Thymus (tissue), 11 donors: ENCODE measurements around the gene GAK. TPM values are rescaled to one million over a fixed set of nuclear protein-coding genes. Genes with fewer than 3 reads are reported as not detected.

Experiments used
- DNase-seq, 9 donors: peaks; one replicate each; pipeline ENCODE4 v3.0.0-alpha.2; 2013; ENCODE audit warnings: low spot score in 9 of 9, low read depth in 6 of 9, missing footprints in 1 of 9
- H3K27ac ChIP-seq, 2 donors: one replicate each; pipeline ENCODE4 v1.5.1; 2013; ENCODE audit warnings: control low read depth in 1 of 2, low read depth in 1 of 2, low read length in 1 of 2, mild to moderate bottlenecking in 1 of 2, moderate library complexity in 1 of 2
- H3K27me3 ChIP-seq, 2 donors: one replicate each; pipeline ENCODE4 v1.5.1; 2013; ENCODE audit warnings: low read length in 1 of 2; ENCODE audit not compliant: control insufficient read depth in 2 of 2, insufficient read depth in 1 of 2
- H3K36me3 ChIP-seq, 2 donors: one replicate each; pipeline ENCODE4 v1.5.1; 2013; ENCODE audit warnings: low read length in 1 of 2, mild to moderate bottlenecking in 1 of 2, moderate library complexity in 1 of 2; ENCODE audit not compliant: control insufficient read depth in 2 of 2, insufficient read depth in 2 of 2
- H3K4me1 ChIP-seq, 2 donors: one replicate each; pipeline ENCODE4 v1.5.1; 2013; ENCODE audit warnings: low read length in 2 of 2; ENCODE audit not compliant: control insufficient read depth in 2 of 2, insufficient read depth in 2 of 2
- H3K4me3 ChIP-seq, 2 donors: one replicate each; pipeline ENCODE4 v1.5.1; 2013; ENCODE audit warnings: low read length in 2 of 2, control low read depth in 1 of 2, mild to moderate bottlenecking in 1 of 2
- H3K9me3 ChIP-seq, 2 donors: one replicate each; pipeline ENCODE4 v1.5.1; 2013; ENCODE audit warnings: low read length in 1 of 2, mild to moderate bottlenecking in 1 of 2; ENCODE audit not compliant: control insufficient read depth in 2 of 2, insufficient read depth in 1 of 2
- WGBS: extraction: QIAGEN DNeasy Blood & Tissue Kit; methylation state at CpG from one replicate; pipeline ENCODE4 v1.1.7; 2013; 5-methylcytosine and 5-hydroxymethylcytosine counted together
- polyA plus RNA-seq: library from polyadenylated mRNA; stranded (reverse); fragments of 200-250 nt; gene quantifications from one replicate; pipeline ENCODE4 v1.2.3, GENCODE V29; 2013
- total RNA-seq: library from RNA; stranded (reverse); fragments of 120-200 nt; gene quantifications from one replicate; pipeline ENCODE4 v1.2.4, GENCODE V29; 2013
- donor health status: healthy.

GAK gene
- total and polyA plus RNA-seq, 2 donors: 47.5 to 230 TPM

GRCh38 chr4:914531-914930, 17.6 kb downstream of the GAK start:
- no peaks in the 10 kb centered on the region for H3K27me3 ChIP-seq
- H3K36me3 ChIP-seq: peaks cover 26 to 38% of the 10 kb centered on the region in 2 donors
- H3K9me3 ChIP-seq: peaks cover 0 to 8% of the 10 kb centered on the region in 2 donors
- no peak overlapping the region for H3K27ac ChIP-seq
- no peak overlapping the region for H3K4me3 ChIP-seq
- peaks cover 13% of the 10 kb centered on the region in 2 donors for H3K4me1 ChIP-seq
- WGBS: 95% methylated on average over 21 of the region's 21 CpGs
- no peak for DNase-seq

DNA sequence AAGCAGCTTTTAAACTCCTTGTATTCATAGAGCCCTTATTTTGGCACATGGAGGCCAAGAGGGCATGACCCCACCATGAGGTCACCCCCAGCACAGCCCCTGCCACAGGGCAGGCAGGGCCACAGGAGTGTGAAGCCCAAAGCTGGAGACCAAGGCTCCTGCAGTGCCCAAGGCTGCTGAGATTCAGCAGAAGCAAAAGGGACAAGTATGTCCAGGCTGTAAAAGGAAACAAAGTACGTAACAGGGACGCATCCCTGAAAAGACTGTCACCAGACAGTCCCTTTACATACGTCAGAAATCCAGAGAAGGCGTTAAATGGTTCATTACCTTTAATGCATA, 18.9 kb downstream of the GAK start:
- no peak overlapping the region for H3K27ac ChIP-seq

GRCh38 chr4:912548-913279, 19.4 kb downstream of the GAK start:
- Histone ChIP-seq H3K4me1 (peaks cover 13% of the 10 kb centered on the region in 2 donors), H3K9me3 (peaks cover 0 to 2% of the 10 kb centered on the region in 2 donors), H3K36me3 (peaks cover 38 to 50% of the 10 kb centered on the region in 2 donors), H3K4me3 (no peak overlapping the region), H3K27ac (no peak overlapping the region), H3K27me3 (no peaks in the 10 kb centered on the region)
- DNase-seq: no peak
- 93% methylated on average over 19 of the region's 19 CpGs for WGBS

More for the DNA sequence above, 18.9 kb downstream of the GAK start:
- WGBS: 98% methylated on average over 4 of the region's 4 CpGs
- H3K4me3 ChIP-seq: no peak overlapping the region
- no peaks in the 10 kb centered on the region for H3K27me3 ChIP-seq
- H3K4me1 ChIP-seq: peaks cover 13% of the 10 kb centered on the region in 2 donors
- H3K36me3 ChIP-seq: peaks cover 33 to 45% of the 10 kb centered on the region in 2 donors
- H3K9me3 ChIP-seq: peaks cover 0 to 2% of the 10 kb centered on the region in 2 donors
- DNase-seq: no peak

GRCh38 chr4:911871-912490, 20.1 kb downstream of the GAK start:
- Histone ChIP-seq H3K4me3 (no peak overlapping the region), H3K4me1 (peaks cover 13% of the 10 kb centered on the region in 2 donors), H3K9me3 (no peaks in the 10 kb centered on the region), H3K27ac (no peak overlapping the region), H3K27me3 (no peaks in the 10 kb centered on the region), H3K36me3 (peaks cover 40 to 57% of the 10 kb centered on the region in 2 donors)
- WGBS: 96% methylated on average over 29 of the region's 29 CpGs
- no peak for DNase-seq

DNA sequence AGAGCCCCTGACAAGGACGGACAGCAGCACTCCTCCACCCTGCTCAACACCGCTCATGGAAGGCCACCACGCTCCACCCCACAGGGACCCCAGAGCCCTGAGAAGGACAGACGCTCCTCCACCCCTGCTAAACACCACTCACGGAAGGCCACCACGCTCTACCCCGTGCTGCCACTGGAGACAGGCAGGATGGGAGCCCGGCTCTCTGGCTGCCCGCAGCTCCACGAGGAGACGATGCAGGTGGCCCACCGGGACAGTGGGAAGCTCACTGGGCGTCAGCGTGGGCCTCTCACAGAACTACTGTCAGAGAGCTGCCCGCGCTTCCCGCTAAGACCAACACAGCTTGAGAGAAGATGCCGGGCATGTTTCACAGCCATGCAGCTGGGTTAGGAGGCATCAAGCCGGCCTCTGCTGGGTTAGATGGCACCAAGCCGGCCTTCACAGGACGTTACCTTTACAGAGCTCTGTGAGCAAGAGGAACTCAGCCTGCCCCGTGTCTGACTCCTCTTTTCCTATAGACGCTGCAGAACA, 20.8 kb downstream of the GAK start:
- 97% methylated on average over 23 of the region's 23 CpGs for WGBS
- no peaks in the 10 kb centered on the region for H3K27me3 ChIP-seq
- H3K4me1 ChIP-seq: peaks cover 12 to 13% of the 10 kb centered on the region in 2 donors
- H3K9me3 ChIP-seq: peaks cover 0 to 4% of the 10 kb centered on the region in 2 donors
- DNase-seq: no peak
- peaks cover 40 to 59% of the 10 kb centered on the region in 2 donors for H3K36me3 ChIP-seq
- H3K27ac ChIP-seq: no peak overlapping the region
- H3K4me3 ChIP-seq: no peak overlapping the region

- 99% methylated on average over 26 of the region's 26 CpGs for WGBS
- Histone ChIP-seq H3K4me3 (no peak overlapping the region), H3K27me3 (no peaks in the 10 kb centered on the region), H3K4me1 (peaks cover 8 to 9% of the 10 kb centered on the region in 2 donors), H3K9me3 (peaks cover 0 to 10% of the 10 kb centered on the region in 2 donors), H3K27ac (no peak overlapping the region), H3K36me3 (peaks cover 40 to 60% of the 10 kb centered on the region in 2 donors)
- no peak for DNase-seq
Observed at GRCh38 chr4:910366-911091, 21.6 kb downstream of the GAK start.

DNA sequence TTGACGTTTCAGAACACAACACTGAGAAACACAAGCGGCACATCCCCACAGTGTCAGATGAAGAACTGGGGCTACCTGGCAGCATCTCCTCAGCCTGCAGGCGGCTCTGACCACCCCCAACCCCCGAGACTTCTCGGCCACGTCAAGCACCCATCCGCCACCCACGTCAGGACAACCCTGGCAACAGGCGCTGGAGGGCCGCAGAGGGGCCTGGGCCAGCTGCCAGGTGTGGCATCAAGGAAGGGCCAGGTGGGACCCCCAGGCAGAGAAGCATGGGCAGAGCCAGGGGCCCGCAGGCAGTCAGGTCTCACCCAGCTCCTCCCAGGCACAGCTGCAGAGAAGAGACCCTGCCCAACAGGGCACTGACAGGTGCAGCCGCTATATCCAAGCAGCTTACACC, 22.3 kb downstream of the GAK start:
- Histone ChIP-seq H3K27me3 (no peaks in the 10 kb centered on the region), H3K4me1 (peaks cover 1 to 2% of the 10 kb centered on the region in 2 donors), H3K9me3 (peaks cover 0 to 13% of the 10 kb centered on the region in 2 donors), H3K27ac (no peak overlapping the region), H3K4me3 (no peak overlapping the region), H3K36me3 (peaks cover 42 to 65% of the 10 kb centered on the region in 2 donors)
- no peak for DNase-seq
- WGBS: 99% methylated on average over 12 of the region's 12 CpGs

DNA sequence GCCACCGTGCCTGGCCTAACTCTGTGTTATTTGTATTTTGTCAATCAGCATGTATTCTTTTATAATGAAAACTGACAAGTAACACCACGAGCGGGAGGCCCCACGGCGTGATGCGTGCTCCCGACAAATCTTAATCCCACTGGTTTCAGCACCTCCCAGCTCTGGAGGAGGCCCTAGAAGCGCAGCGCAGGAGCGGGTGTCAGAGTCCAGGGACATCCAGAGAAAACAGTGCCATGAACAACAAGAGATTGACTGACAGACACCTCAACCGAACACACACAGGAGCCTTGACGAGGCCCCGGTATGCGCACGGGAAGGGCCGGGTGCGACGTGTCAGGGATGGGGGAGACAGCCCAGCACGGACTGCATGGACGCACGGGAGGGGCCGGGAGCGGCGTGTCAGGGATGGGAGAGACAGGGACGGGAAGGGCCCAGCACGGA, 23.0 kb downstream of the GAK start:
- Histone ChIP-seq H3K36me3 (peaks cover 47 to 67% of the 10 kb centered on the region in 2 donors), H3K27ac (no peak overlapping the region), H3K9me3 (peaks cover 0 to 13% of the 10 kb centered on the region in 2 donors), H3K4me3 (no peak overlapping the region), H3K4me1 (no peaks in the 10 kb centered on the region), H3K27me3 (no peaks in the 10 kb centered on the region)
- DNase-seq: no peak
- WGBS: 99% methylated on average over 26 of the region's 26 CpGs
